ENCODE results near the gene NWD2.

DNA sequence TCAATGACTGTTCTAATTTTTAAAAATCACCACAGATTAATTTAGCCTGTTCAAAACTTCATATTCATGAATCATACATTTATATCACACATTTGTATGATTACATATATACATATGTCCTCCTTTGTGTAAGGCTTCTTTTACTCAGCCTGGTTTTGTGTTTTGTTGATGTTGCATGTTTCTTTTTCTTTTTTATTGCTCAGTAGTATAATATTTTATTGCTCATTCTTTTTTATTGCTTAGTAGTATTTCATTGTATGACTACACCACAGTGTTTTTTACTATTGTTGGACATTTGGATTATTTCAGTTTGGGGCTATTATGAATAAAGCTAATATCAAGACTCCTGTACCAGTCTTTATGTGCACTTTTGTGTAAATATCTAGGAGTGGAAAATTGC, 243.1 kb downstream of the NWD2 start:
- TF ChIP-seq, protein P1, sequence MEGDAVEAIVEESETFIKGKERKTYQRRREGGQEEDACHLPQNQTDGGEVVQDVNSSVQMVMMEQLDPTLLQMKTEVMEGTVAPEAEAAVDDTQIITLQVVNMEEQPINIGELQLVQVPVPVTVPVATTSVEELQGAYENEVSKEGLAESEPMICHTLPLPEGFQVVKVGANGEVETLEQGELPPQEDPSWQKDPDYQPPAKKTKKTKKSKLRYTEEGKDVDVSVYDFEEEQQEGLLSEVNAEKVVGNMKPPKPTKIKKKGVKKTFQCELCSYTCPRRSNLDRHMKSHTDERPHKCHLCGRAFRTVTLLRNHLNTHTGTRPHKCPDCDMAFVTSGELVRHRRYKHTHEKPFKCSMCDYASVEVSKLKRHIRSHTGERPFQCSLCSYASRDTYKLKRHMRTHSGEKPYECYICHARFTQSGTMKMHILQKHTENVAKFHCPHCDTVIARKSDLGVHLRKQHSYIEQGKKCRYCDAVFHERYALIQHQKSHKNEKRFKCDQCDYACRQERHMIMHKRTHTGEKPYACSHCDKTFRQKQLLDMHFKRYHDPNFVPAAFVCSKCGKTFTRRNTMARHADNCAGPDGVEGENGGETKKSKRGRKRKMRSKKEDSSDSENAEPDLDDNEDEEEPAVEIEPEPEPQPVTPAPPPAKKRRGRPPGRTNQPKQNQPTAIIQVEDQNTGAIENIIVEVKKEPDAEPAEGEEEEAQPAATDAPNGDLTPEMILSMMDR (IDR thresholded peaks at IDR 0.05; ENCODE audit: poor library complexity): no peak
- TF ChIP-seq EZH2 (IDR thresholded peaks at IDR 0.05; ENCODE audit: borderline replicate concordance): no peak
